Measurements from ENCODE around the gene PSTPIP2.

The PSTPIP2 gene

GRCh38 chr18:45954070-45954934, 117.8 kb downstream of the PSTPIP2 start:
- no peak overlapping the region for H3K27ac ChIP-seq (ENCODE audit: low read depth, low read length)
- no peak overlapping the region for H3K9ac ChIP-seq (ENCODE audit: low read length)
- H2BK12ac ChIP-seq (ENCODE audit: low read length) = no peak overlapping the region
- no peak overlapping the region for H2BK5ac ChIP-seq (ENCODE audit: low read depth, low read length, poor library complexity)
- H3K14ac ChIP-seq (ENCODE audit: low read length) = no peak overlapping the region
- H2AK5ac ChIP-seq (ENCODE audit: low read length) = no peak overlapping the region
- H2AFZ ChIP-seq (ENCODE audit: insufficient read depth, low read length, poor library complexity) = no peak overlapping the region
- no peak overlapping the region for H3K18ac ChIP-seq (ENCODE audit: low read length)
- H3K36me3 ChIP-seq (ENCODE audit: control insufficient read depth in 1 of 2, insufficient read depth in 2 of 2, low read length in 2 of 2) = peaks cover 11 to 15% of the 10 kb centered on the region in 2 experiments
- H2BK120ac ChIP-seq (ENCODE audit: insufficient read depth, low read length, poor library complexity) = no peak overlapping the region
- H3K4ac ChIP-seq (ENCODE audit: low read depth, low read length) = no peak overlapping the region
- DNase-seq = peak; percentile 78 to 90
- peaks cover 2 to 5% of the 10 kb centered on the region in 2 experiments for H3K4me1 ChIP-seq (ENCODE audit: control insufficient read depth in 1 of 2, insufficient read depth in 2 of 2, low read length in 2 of 2)
- no peak overlapping the region for H3K4me3 ChIP-seq (ENCODE audit: low read depth, low read length)
- H4K12ac ChIP-seq (ENCODE audit: low read depth, low read length) = no peak overlapping the region
- H3K9me3 ChIP-seq (ENCODE audit: insufficient read depth, low read depth, low read length) = no peaks in the 10 kb centered on the region
- no peak overlapping the region for H4K8ac ChIP-seq (ENCODE audit: low read depth, low read length)
- H3K23ac ChIP-seq (ENCODE audit: low read length) = no peak overlapping the region
- H3K27me3 ChIP-seq (ENCODE audit: insufficient read depth, low read length) = no peaks in the 10 kb centered on the region
- H3K79me2 ChIP-seq (ENCODE audit: control insufficient read depth, insufficient read depth, low read length, poor library complexity) = no peaks in the 10 kb centered on the region
- no CpG with 5 or more reads among the region's 7 CpGs for WGBS (ENCODE audit: extremely low coverage, insufficient coverage, insufficient read length)
- H4K91ac ChIP-seq (ENCODE audit: low read depth, low read length) = no peak overlapping the region
- no peak overlapping the region for H3K4me2 ChIP-seq (ENCODE audit: low read length)
- no peaks in the 10 kb centered on the region for H3K79me1 ChIP-seq (ENCODE audit: low read length)

- Histone ChIP-seq H3K27ac (ENCODE audit: low read depth, low read length) (no peak overlapping the region), H3K18ac (ENCODE audit: low read length) (no peak overlapping the region), H2BK12ac (ENCODE audit: low read length) (no peak overlapping the region), H3K4me3 (ENCODE audit: low read depth, low read length) (no peak overlapping the region), H3K4me1 (ENCODE audit: control insufficient read depth in 1 of 2, insufficient read depth in 2 of 2, low read length in 2 of 2) (peaks cover 0 to 2% of the 10 kb centered on the region in 2 experiments), H3K79me1 (ENCODE audit: low read length) (no peaks in the 10 kb centered on the region), H2AFZ (ENCODE audit: insufficient read depth, low read length, poor library complexity) (no peak overlapping the region), H3K9ac (ENCODE audit: low read length) (no peak overlapping the region), H3K9me3 (ENCODE audit: insufficient read depth, low read depth, low read length) (no peaks in the 10 kb centered on the region), H3K4ac (ENCODE audit: low read depth, low read length) (no peak overlapping the region), H2AK5ac (ENCODE audit: low read length) (no peak overlapping the region), H3K36me3 (ENCODE audit: control insufficient read depth in 1 of 2, insufficient read depth in 2 of 2, low read length in 2 of 2) (peaks cover 15 to 24% of the 10 kb centered on the region in 2 experiments), H3K23ac (ENCODE audit: low read length) (no peak overlapping the region), H3K4me2 (ENCODE audit: low read length) (no peak overlapping the region), H4K91ac (ENCODE audit: low read depth, low read length) (no peak overlapping the region), H3K14ac (ENCODE audit: low read length) (no peak overlapping the region), H2BK5ac (ENCODE audit: low read depth, low read length, poor library complexity) (no peak overlapping the region), H2BK120ac (ENCODE audit: insufficient read depth, low read length, poor library complexity) (no peak overlapping the region), H3K79me2 (ENCODE audit: control insufficient read depth, insufficient read depth, low read length, poor library complexity) (no peaks in the 10 kb centered on the region), H4K8ac (ENCODE audit: low read depth, low read length) (no peak overlapping the region), H3K27me3 (ENCODE audit: insufficient read depth, low read length) (no peaks in the 10 kb centered on the region), H4K12ac (ENCODE audit: low read depth, low read length) (no peak overlapping the region)
- WGBS (ENCODE audit: extremely low coverage, insufficient coverage, insufficient read length) = no CpG with 5 or more reads among the region's 4 CpGs
- peak; percentile 78 to 84 for DNase-seq
Measured at GRCh38 chr18:45951016-45951714, 120.9 kb downstream of the PSTPIP2 start.

GRCh38 chr18:45945669-45946068, 126.4 kb downstream of the PSTPIP2 start:
- no peak overlapping the region for H2AK5ac ChIP-seq (ENCODE audit: low read length)
- no peak overlapping the region for H3K4me3 ChIP-seq (ENCODE audit: low read depth, low read length)
- no CpG with 5 or more reads among the region's 5 CpGs for WGBS (ENCODE audit: extremely low coverage, insufficient coverage, insufficient read length)
- H3K4ac ChIP-seq (ENCODE audit: low read depth, low read length) = no peak overlapping the region
- no peak overlapping the region for H3K27ac ChIP-seq (ENCODE audit: low read depth, low read length)
- no peaks in the 10 kb centered on the region for H3K79me1 ChIP-seq (ENCODE audit: low read length)
- DNase-seq = no peak
- no peaks in the 10 kb centered on the region for H3K9me3 ChIP-seq (ENCODE audit: insufficient read depth, low read depth, low read length)
- no peaks in the 10 kb centered on the region for H3K79me2 ChIP-seq (ENCODE audit: control insufficient read depth, insufficient read depth, low read length, poor library complexity)
- H3K18ac ChIP-seq (ENCODE audit: low read length) = no peak overlapping the region
- no peak overlapping the region for H3K14ac ChIP-seq (ENCODE audit: low read length)
- no peak overlapping the region for H3K23ac ChIP-seq (ENCODE audit: low read length)
- no peak overlapping the region for H3K9ac ChIP-seq (ENCODE audit: low read length)
- H3K36me3 ChIP-seq (ENCODE audit: control insufficient read depth in 1 of 2, insufficient read depth in 2 of 2, low read length in 2 of 2) = peaks cover 13 to 26% of the 10 kb centered on the region in 2 experiments
- H4K91ac ChIP-seq (ENCODE audit: low read depth, low read length) = no peak overlapping the region
- no peaks in the 10 kb centered on the region for H3K27me3 ChIP-seq (ENCODE audit: insufficient read depth, low read length)
- H2BK120ac ChIP-seq (ENCODE audit: insufficient read depth, low read length, poor library complexity) = no peak overlapping the region
- no peak overlapping the region for H2BK12ac ChIP-seq (ENCODE audit: low read length)
- no peak overlapping the region for H2AFZ ChIP-seq (ENCODE audit: insufficient read depth, low read length, poor library complexity)
- H3K4me2 ChIP-seq (ENCODE audit: low read length) = no peak overlapping the region
- no peak overlapping the region for H2BK5ac ChIP-seq (ENCODE audit: low read depth, low read length, poor library complexity)
- no peak overlapping the region for H4K12ac ChIP-seq (ENCODE audit: low read depth, low read length)
- no peaks in the 10 kb centered on the region for H3K4me1 ChIP-seq (ENCODE audit: control insufficient read depth in 1 of 2, insufficient read depth in 2 of 2, low read length in 2 of 2)
- H4K8ac ChIP-seq (ENCODE audit: low read depth, low read length) = no peak overlapping the region

- Histone ChIP-seq H2AK5ac (ENCODE audit: low read length) (no peak overlapping the region), H2BK12ac (ENCODE audit: low read length) (no peak overlapping the region), H3K23ac (ENCODE audit: low read length) (no peak overlapping the region), H3K79me2 (ENCODE audit: control insufficient read depth, insufficient read depth, low read length, poor library complexity) (no peaks in the 10 kb centered on the region), H4K91ac (ENCODE audit: low read depth, low read length) (no peak overlapping the region), H3K9me3 (ENCODE audit: insufficient read depth, low read depth, low read length) (no peaks in the 10 kb centered on the region), H4K12ac (ENCODE audit: low read depth, low read length) (no peak overlapping the region), H3K14ac (ENCODE audit: low read length) (no peak overlapping the region), H3K18ac (ENCODE audit: low read length) (no peak overlapping the region), H3K4me3 (ENCODE audit: low read depth, low read length) (no peak overlapping the region), H3K36me3 (ENCODE audit: control insufficient read depth in 1 of 2, insufficient read depth in 2 of 2, low read length in 2 of 2) (peaks cover 17 to 33% of the 10 kb centered on the region in 2 experiments), H4K8ac (ENCODE audit: low read depth, low read length) (no peak overlapping the region), H3K79me1 (ENCODE audit: low read length) (no peaks in the 10 kb centered on the region), H2BK5ac (ENCODE audit: low read depth, low read length, poor library complexity) (no peak overlapping the region), H3K4me2 (ENCODE audit: low read length) (no peak overlapping the region), H3K9ac (ENCODE audit: low read length) (no peak overlapping the region), H3K4ac (ENCODE audit: low read depth, low read length) (no peak overlapping the region), H3K4me1 (ENCODE audit: control insufficient read depth in 1 of 2, insufficient read depth in 2 of 2, low read length in 2 of 2) (no peaks in the 10 kb centered on the region), H2BK120ac (ENCODE audit: insufficient read depth, low read length, poor library complexity) (no peak overlapping the region), H2AFZ (ENCODE audit: insufficient read depth, low read length, poor library complexity) (no peak overlapping the region), H3K27me3 (ENCODE audit: insufficient read depth, low read length) (no peaks in the 10 kb centered on the region), H3K27ac (ENCODE audit: low read depth, low read length) (no peak overlapping the region)
- no peak for DNase-seq
- no CpG with 5 or more reads among the region's 2 CpGs for WGBS (ENCODE audit: extremely low coverage, insufficient coverage, insufficient read length)
Measured at GRCh38 chr18:45940724-45941123, 131.3 kb downstream of the PSTPIP2 start.
